ENCODE data around the gene BEX3.
A peak's percentile ranks its signal among the peaks of the same experiment; 100 is the strongest.
"Not testable (repeated sequence)": the region's sequence is repeated elsewhere in the genome, so short reads cannot be mapped to it uniquely, and the experiment has no call there.

Gene BEX3

DNA sequence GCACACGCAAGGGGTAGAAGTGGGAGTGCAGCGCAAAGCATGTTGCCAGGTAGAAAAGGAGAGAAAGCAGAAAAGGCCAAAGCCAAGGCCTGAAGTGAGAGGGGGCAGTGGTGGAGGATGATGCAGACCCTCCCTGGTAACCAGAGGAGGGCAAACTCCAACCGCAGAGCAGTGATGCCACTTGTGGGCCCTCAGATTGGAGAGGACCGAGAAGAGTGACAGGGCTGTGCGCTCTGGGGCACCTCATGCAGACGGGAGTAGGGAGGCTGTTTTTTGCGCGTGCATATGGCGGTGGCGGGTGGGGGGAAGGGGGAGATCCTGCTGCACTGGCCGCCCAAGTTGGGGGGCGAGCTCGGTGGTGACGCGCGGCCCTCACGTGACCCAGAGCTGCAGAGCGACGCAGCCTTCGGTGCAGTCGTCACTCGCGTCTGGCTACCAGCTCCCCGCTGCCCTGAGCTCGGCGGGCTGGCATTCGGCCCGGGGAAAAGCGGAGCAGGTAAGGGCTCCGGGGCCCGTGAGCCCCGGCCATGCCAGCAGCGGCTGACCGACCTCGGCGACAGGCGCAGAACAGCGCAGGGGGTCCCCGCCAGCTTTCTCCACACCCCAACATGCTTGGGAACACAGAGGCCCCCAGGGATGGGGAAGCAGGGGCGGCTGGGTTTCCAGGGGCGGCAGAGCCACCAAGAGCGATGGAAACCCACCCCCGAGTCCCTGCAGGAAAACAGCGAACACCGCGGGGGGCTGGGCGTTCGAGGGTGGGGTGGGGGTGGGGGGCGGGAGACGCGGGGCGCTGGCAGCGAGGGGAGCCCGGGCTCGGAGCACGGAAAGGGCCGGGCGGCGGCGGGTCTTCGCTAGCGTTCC lies at the start of gene BEX3:
BEX3 (plus strand) TSS at position 421 of the 861 bp plus-strand sequence. CDS start 984 bp downstream, outside the sequence.
- peak; percentile 29 for DNase-seq

DNA sequence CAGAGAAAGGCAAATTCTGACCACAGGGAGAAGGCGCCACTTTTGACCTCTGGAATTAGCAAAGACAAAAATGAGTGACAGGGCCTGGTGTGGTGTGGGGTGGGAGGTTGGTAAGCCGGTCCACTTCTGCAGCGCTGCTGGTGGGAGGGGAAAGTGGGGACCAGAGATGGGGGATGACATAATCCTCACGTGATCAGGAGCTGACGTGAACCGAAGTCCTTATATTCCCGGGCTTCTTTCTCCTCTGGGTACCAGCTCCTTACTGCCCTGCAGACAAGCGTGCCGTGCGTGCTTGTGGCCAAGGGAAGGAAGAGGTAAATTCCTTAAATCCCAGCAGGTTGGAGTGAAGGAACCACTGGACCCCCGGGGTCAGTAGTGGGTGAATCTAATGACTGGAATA lies 46.3 kb upstream of the BEX3 start, which contains the start of gene TCEAL7:
TCEAL7 (plus strand) TSS at position 249 of the 400 bp plus-strand sequence. CDS start 1,165 bp downstream, outside the sequence.
- DNase-seq: peak; percentile 26

DNA sequence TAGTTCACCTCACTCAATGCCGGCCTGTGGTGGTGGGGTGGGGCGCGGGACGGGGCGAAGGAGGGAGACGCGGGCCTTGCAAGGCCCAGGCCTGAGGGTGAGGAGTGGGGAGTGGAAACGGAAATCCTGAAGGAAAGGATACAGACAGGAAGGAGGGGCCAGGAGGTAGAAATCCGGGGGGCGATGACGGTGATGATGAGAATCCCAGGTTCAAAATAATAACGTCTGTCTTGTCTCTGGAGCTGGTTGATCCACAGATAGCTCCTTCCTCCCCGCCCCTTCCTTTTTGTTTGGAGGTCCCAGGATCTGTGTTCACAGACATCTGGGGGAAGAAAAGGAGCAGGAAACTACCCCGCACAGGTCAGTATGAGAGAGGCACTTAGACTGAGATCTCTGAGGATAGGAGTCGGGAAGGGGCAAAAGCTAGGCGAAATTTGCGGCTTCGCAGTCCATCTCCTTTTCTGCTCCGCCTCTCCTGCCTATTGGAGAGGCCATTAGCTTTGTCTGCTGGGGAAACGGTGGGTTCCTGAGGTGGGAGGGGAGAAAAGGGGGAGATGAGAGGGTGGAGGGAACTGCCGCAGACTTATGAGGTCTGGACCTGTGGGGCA lies 45.6 kb upstream of the BEX3 start:
- DNase-seq: no peak

DNA sequence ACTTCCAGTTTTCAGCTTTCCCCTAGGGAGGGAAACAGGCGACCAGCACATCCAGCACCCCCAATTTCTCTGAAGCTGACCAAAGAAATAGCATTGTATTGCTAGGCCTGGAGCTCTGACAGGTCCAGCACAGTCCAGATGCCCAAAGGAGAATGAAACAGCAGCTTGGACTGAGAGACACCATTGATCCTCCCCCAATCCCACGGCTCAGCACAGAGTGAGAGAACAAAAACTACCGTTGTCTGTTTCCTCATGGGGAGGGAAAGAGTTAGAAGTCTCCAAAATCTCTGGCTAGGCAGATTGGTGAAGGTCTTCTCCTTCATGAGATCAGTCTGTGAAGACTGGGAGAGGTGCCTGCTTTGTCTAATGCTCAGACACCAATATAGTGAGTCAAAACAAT lies 37.7 kb upstream of the BEX3 start:
- DNase-seq: no peak

DNA sequence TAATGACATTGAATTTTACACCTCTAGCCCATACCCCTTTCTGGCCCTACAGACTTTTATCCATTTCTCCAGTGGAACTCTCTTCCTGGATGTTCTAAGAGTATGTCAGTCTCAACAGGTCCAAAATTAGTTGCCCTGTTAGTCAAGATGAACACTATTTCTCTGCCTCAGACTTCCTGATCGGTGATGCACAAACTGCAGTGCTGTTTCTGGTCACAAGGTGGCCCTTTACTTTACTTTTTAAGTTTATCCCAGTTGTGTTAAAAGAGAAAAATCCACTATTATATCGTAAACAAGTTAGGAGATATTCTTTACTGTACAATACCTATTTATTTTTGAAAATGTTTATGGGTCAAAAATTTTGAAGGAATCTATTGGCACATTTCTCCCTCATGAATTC lies 33.2 kb upstream of the BEX3 start:
- peak; percentile 13 for DNase-seq

DNA sequence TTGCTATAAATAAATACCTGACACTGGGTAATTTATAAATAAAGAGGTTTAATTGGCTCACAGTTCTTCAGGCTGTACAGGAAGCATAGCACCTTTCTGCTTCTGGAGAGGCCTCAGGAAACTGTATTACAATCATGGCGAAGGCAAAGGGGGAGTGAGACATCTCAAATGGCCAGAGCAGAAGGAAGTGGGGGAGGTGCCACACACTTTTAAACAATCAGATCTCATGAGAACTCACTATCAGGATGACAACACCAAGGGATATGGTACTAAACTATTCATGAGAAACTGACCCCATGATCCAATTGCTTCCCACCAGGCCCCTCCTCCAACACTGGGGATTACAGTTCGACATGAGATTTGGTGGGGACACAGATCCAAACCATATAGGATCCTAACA lies 31.7 kb upstream of the BEX3 start:
- DNase-seq: no peak

DNA sequence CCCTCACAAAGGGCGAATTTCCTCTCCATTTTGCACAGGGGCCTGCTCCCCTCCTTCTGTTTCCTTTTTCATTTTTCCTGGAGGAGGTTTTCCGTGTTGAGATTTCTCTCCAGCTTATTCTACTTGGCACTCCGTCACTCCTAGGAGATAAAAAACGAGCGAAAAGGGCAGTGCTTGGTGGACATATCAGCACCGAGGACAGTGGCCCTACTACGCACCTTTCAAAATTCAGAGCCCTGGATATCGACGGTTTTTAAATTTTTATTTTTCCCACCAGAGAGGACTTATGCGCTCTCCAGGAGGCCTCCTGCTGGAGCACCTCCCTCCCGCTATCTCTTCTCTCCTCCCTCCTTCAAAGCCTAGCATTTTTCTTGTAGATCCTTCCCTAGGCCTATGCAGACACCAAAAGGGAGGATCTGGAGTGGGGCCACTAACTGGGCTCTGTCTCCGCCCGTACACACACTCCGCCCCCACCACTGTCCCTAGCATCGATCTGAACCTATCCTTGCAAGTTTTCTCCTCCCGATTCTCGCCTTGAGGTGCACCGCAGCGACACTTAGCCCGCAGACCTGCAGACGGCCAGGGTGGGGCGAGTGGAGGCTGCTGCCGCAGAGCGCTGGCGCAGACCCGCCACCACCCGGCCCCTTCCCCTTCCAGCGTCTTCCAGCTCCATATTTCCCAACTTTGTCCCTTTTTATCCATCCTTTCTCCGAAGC lies 28.5 kb upstream of the BEX3 start:
- no peak for DNase-seq

DNA sequence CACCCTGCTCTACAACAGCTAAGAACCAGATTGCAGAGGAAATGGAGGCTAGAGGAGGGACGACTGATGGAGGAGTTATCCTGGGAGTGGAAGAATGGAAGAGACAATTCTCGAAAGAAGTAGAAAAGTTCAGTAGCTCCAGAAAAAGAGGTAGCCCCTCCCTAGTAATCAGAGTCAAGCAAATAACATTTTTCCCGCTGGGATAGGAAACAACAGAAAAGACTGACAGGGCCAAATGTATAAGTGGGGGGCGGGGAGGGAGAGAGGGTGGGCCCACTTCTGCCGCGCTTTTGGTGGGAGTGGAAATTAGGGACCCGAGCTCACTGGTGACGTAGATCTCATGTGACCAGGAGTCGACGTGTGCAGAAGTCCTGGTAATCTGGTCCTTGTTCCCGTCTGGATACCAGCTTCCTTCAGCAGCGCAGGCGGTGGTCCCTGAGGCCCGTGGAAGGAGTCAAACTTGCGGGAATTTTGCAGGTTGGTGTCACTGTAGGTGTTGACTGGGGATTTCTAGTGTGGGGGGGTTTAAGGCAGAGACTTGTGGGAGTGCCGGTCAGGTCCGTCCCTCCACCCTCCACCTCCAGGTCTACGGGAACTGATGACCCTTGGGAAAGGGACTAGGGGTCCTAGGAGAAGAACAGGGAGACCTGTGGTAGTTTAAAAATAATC lies 20.1 kb upstream of the BEX3 start, which contains the start of gene TCEAL9:
TCEAL9 (plus strand) TSS at position 377 of the 669 bp plus-strand sequence. CDS start 1,179 bp downstream, outside the sequence.
- DNase-seq: peak; percentile 22

DNA sequence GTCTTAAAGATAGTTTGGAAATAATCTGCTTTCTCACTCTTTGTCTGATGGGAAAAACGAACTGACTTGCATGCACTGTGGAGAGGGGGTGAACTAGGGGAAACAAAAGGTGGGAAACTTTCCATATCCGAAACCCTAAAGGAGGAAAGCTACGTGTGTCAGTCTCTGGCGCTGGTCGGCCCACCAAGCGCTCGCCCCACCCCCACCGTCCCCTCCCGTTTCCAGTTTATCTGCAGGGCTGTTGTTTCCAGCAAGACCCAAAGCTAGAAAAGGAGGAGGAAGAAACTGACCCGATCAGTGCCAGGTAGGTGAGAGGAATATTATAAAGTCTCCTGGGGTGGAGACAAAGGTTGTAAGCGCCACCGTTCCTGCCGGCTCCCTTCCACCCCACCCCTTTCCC lies 19.5 kb upstream of the BEX3 start:
- DNase-seq: no peak

DNA sequence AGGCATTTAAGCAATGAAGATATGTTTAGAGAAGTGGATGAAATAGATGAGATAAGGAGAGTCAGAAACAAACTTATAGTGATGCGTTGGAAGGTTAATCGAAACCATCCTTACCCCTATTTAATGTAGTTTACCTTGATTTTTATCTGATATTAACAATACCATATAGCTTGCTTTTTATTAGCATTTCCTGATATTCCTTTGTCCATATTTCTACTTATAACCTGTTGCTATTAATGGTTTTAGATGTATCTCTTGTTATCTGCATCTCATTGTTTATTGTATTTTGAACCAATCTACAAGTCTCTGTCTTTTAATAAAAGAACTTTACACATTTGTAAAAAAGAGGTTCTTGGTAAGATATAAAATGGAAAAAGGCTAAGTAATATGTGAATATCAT lies 18.5 kb upstream of the BEX3 start:
- no peak for DNase-seq

DNA sequence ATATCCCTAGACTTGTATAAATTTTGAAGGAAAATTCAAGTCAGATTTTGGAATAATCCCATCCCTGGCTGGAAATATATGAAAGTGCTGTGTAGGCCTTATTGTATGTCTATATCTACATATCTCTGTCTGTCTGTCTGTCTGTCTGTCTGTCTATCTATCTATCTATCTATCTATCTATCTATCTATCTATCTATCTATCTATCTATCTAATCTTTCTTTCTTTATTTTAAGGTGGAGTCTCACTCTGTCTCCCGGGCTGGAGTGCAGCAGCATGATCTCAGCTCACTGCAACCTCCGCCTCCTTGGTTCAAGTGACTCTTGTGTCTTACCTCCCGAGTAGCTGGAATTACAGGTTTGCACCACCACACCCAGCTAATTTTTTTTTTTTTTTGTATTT lies 16.7 kb upstream of the BEX3 start:
- DNase-seq: not testable (repeated sequence)

DNA sequence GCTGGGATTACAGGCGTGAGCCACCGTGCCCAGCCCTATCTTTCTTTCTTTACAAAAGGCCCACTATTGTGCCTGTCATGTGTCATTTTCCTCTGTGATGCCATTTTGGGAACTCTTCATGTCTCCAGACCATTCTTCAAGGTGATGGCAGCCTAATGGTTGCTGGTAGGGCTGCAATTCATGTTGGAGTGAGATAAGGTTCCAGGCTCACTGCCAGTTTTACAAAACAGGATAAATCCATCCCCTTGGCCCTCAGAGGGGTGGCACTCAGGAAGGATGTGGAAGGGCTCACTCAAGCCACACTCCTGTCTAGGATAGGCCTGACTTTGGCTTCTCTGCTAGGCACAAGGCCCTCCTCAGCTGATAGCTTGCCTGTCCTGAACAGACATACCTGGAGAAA lies 16.2 kb upstream of the BEX3 start:
- DNase-seq: no peak

DNA sequence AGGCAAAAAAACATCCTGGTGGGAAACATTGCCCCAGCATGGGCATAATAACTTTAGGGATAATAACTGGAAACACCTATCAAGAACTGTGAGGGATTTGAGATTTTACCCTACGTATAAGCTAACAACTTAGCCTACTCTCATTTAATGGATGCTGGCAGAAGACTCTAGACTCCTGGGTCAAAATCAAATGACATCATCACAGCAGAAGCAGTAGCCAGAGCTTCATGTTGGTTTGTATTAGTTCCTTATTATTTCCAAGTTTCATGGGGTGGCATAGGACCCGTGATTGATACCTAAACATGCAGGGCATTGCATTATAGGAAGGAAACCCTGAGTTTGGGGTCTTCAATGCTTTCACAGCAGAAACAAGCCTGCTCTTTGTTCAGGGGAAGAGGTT lies 15.4 kb upstream of the BEX3 start:
- no peak for DNase-seq

DNA sequence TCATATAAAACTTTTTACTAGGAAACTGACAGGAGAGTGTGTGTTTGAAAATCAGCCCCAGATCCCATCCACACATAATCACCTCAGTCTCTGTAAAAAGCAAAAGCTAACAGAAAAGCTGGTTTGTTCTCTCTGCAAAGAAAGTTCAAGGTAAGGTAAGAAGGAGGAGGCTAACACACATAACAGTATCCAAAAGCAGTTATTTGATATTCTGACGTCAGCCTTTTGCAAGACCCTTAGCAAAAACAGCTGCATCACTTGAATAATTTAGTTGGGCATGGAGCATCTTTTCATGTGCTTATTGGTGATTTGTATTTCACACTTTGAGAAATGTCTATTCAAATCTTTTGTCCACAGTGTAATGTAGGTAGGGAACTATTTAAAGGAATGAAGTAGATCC lies 14.5 kb upstream of the BEX3 start:
- DNase-seq: no peak

DNA sequence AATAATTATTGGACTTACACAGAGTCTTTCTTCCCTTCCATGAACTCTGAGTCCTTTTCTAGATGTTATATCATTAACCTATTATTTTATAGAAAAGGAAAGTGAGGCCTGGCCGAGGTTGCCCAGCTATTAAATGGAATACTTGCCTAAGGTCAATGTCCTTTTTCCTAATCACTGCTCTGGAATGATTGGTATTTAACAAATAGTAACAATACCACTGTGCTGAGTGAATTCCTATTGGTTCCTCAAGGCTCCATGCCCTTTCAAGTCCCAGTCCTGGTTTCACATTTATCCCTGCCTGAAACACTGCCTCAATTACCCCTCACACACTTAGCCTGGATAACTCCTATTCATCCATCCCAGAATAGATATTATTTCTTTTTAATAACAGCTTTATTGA lies 13.9 kb upstream of the BEX3 start:
- no peak for DNase-seq

DNA sequence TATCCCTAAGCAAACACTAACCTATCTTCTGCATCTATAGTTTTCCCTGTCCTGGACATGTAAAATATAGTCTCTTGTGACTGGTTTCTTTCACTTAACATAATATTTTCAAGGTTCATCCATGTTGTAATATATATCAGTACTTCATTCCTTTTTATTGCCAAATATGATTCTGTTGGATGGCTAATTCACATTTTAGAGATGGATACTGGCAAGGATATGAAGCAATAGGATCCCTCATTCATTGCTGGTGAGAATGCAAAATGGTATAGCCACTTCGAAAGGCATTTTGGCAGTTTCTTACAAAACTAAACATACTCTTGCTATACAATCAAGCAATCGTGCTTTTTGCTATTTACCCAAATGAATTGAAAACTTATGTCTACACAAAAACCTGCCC lies 13.3 kb upstream of the BEX3 start:
- no peak for DNase-seq

DNA sequence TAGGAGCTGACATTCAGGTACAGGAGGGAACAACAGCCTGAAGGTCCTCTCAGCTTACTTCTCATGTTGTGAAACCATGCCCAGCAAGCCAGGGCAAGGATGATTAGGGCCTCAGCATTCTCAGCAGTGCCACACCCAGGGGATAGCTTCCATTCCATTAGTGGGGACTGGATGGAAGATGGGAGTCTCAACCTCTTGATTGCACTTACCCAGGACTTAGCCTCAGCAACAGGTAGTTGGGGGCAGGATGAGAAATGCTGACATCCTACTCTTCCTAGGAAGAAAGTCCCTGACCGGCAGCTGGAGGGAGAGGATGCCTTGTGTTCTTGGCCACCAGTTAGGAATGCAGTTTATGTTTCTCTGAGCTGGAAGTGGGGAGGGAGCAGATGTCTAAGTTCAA lies 8.8 kb upstream of the BEX3 start:
- DNase-seq: no peak

DNA sequence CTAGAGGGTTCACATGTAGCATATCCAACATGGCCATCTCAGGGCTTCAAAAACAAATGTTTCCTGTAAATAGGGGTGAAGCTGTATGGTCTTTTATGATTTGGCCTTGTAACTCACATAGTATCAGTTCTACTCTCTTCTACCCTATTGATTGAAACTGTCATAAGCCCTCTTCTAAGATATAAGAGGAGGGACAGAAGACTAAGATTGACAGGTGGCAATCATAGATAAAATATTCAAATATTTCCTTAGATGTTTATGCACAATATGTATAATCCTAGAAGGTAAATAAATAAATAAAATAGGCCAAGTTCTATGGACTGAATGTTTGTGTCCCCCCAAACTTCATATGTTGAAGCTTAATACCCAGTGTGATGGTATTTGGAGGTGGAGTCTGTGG lies 6.9 kb upstream of the BEX3 start:
- DNase-seq: no peak

DNA sequence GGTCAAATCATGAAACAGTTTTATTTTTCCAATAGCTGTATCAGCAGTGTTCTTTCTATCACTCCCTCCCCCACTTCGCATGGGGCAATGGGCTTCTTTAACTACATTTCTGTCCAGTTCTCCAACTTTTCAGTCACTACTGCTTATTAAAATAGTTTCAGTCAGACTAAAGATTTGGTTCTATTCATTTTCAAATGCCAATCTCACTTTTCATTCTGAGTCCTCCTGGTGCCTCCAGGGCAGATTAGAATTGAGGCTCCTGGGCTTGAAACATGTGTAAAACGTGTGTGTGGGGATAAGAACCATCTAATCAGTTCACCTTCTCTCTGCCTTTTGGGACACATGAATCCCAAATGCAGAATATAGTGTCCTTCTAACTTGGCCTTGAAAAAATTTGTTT lies 3.5 kb upstream of the BEX3 start:
- DNase-seq: no peak

DNA sequence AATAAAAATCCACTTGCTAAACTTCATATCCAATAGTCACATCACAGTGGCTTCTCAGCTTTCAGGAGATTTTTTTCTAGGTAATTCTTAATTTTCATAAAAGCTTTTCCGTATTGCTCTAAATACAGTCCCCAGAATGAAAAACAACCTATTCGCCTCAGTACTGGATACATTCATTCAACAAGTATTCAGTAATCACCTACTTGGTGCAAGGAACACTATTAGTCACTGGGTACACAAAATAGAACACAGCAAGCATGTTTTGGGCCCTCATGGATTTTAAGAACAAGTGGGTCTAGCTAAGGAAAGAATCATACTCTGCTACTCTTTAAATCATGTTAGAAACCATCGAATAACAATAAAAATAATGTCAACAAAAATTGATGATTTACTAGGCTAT lies 2.8 kb upstream of the BEX3 start:
- no peak for DNase-seq

DNA sequence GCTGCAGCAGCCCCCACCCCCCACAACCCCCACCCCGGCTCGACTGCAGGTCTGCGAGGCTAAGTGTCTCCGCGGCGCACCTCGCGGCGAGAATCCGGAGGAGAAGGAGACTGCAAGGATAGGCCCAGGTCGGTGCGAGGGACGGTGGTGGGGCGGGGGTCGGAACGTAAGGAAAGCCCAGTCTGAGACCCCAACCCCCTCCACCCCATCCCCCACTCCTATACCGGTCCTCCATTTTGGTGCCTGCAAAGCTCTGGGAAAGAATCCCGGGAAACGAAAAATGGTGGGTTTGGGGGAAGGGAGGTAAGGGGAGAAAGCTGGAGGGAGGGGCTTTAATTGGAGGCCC lies 614 bp downstream of the BEX3 start:
- DNase-seq: no peak

DNA sequence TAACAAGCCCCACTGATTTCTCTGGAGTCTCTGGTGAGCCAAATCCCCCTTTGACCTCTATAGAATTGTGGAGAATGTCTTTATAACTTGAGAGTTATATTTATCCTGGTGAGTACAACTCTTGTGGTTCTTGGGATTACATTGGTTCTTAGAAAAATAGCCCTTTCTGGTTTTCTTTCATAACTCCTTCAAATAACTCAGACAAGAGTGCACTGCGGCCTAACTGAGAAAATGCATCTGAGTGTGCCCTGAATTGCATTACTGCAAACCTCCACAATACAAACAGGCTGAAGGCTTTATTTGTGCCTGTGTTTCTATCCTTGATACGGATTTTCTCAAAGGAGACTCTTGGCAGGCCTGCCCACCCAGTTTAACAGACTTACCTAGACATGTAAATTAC lies 2.7 kb downstream of the BEX3 start:
- DNase-seq: no peak

DNA sequence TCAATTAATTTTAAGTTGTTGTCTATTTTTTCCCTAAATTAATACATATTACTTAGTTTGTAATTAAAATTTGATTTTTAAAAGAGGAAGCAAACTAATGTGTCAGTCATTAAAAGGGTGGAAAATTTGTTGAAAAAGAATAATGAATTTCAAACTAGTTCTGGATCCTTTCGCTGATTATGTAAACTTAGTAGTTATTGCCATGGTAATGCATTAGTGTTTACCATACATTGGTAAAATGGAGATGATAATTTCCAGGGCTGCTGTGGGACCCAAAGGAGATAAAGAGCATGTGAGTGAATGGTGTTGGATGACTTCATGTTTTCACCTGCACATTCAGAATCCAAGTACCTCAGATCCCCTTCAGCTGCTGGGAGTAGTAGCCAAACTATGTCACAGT lies 6.5 kb downstream of the BEX3 start:
- DNase-seq: no peak

Measured in NCI-H510A treated with DMSO at 0.1 percent for 48 hours (cell line).